Measurements from ENCODE around the gene RAP1GAP2.

RAP1GAP2 gene

GRCh38 chr17:2948721-2949468 is 152.7 kb downstream of the RAP1GAP2 start:
- ATAC-seq = no peak

GRCh38 chr17:2949469-2950044 is 153.3 kb downstream of the RAP1GAP2 start:
- ATAC-seq = no peak

GRCh38 chr17:2950846-2951245 is 154.6 kb downstream of the RAP1GAP2 start:
- no peak for ATAC-seq

- no peak for ATAC-seq
These were observed 156.1 kb downstream of the RAP1GAP2 start for GRCh38 chr17:2952174-2952845.

- ATAC-seq = peak; percentile 88 to 94
These were observed 158.7 kb downstream of the RAP1GAP2 start for GRCh38 chr17:2954898-2955445.

- ATAC-seq = no peak
These were observed 159.8 kb downstream of the RAP1GAP2 start for GRCh38 chr17:2955931-2956582.

- no peak for ATAC-seq
These were observed 161.5 kb downstream of the RAP1GAP2 start for GRCh38 chr17:2957631-2958286.

- ATAC-seq = no peak
These were observed 162.5 kb downstream of the RAP1GAP2 start for GRCh38 chr17:2958706-2959222.

GRCh38 chr17:2959371-2960130 is 163.3 kb downstream of the RAP1GAP2 start:
- no peak for ATAC-seq

- ATAC-seq = no peak
These were observed 165.2 kb downstream of the RAP1GAP2 start for GRCh38 chr17:2961446-2961845.

- no peak for ATAC-seq
These were observed 166.0 kb downstream of the RAP1GAP2 start for GRCh38 chr17:2962236-2962635.

GRCh38 chr17:2962729-2963128 is 166.5 kb downstream of the RAP1GAP2 start:
- ATAC-seq = no peak

- ATAC-seq = no peak
These were observed 167.2 kb downstream of the RAP1GAP2 start for GRCh38 chr17:2963332-2964027.

GRCh38 chr17:2964028-2964356 is 167.8 kb downstream of the RAP1GAP2 start:
- ATAC-seq = no peak

GRCh38 chr17:2964370-2964769 is 168.1 kb downstream of the RAP1GAP2 start:
- no peak for ATAC-seq

- ATAC-seq = no peak
These were observed 168.6 kb downstream of the RAP1GAP2 start for GRCh38 chr17:2964831-2965230.

- no peak for ATAC-seq
These were observed 169.7 kb downstream of the RAP1GAP2 start for GRCh38 chr17:2965621-2966595.

- ATAC-seq = no peak
These were observed 171.3 kb downstream of the RAP1GAP2 start for GRCh38 chr17:2967515-2967914.

GRCh38 chr17:2971851-2972250 is 175.6 kb downstream of the RAP1GAP2 start:
- ATAC-seq = no peak

GRCh38 chr17:2972749-2973148 is 176.5 kb downstream of the RAP1GAP2 start:
- ATAC-seq = no peak
